Stimulated activated CD8-positive, alpha-beta memory T cell treated with anti-CD3 and anti-CD28 coated beads, Interleukin-15, amount 100 ng/mL, for 48 hours (primary cell): Measurements from ENCODE around the gene KIF5A.

ENCODE experiments used
- DNase-seq, 2 donors: peaks; one replicate each; pipeline ENCODE4 v3.0.0-alpha.2; 2020; ENCODE audit warnings: low read depth in 2 of 2

KIF5A gene

DNA sequence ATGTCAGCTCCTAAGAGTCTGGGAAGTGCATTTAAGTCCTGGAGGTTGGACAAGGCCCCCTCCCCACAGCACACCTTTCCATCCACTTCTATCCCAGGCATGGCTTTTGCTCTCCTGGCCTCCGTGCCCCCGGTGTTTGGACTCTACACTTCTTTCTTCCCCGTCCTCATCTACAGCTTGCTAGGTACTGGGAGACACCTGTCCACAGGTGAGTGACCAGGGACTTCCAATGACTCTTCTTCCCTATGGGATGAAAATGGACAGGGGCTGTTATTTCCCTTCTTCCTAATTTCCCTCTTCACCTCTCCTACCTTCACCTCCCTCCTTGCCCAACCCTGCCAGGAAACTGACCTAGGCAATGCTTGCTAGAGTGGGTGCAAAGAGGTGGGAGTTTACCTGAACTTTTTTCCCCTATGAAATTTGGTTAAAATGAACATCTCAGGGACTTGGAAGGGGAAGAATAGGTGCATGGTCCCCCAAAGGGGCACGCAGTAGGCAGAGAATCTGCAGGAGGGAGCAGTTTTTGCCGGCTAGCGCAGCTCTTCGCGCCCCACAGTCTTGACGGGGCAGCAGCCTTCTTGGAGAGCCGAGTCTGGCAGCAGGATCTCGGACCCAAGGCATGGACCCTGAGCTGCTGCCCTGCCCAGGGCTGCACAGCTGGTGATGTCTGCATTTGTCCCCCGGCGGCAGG lies 70.5 kb downstream of the KIF5A start:
- no peak for DNase-seq

DNA sequence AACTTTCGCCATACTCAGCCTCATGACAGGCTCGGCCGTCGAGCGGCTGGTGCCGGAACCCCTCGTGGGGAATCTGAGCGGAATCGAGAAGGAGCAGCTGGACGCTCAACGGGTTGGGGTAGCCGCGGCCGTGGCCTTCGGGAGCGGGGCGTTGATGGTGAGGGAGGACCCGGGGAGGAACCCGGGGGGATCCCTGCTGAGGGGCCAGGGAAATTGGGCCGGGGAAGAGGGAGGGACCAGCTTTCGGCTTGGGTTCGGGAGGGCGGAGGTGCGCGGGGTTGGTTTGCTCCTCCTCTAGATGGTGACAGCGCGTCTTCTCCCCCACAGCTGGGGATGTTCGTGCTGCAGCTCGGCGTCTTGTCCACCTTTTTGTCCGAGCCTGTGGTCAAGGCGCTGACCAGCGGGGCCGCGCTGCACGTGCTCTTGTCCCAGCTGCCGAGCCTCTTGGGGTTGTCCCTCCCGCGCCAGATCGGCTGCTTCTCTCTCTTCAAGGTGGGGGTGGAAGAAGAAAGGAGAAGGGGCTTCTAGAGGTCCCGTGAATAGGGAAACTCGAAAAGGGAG lies 71.2 kb downstream of the KIF5A start:
- DNase-seq, result no peak

DNA sequence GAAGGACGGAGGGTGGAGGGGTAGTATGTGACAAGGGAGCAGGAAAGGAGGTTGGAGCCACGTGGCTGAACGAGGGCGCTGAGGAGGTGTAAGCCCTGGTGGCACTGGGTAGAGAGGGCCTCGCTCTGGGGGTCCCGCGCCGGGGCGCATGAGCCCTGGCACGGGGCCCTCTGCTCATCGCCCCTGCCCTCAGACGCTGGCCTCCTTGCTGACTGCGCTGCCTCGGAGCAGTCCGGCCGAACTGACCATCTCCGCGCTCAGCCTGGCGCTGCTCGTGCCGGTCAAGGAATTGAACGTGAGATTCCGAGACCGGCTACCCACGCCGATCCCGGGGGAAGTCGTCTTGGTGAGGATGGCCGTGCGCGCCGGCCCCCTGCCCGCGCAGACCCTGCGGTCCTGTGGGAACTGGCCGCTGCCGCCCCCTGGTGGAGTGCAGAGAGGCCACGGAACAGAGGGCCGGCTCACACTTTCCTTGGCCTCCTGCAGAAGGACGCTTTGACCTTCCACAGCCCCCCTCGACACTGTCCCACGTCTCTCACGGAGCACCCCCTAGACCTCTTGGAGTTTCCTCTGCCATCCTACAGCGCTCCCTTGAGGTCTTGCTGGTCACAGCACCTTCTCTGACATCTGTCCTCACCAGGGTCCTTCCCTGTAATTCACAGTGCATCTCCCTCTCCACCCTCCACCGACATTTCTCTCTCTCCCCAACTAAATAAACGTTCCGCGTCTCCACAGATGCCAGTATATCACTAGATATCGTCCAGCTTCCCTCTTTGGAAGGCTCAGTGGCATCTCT lies 71.9 kb downstream of the KIF5A start:
- DNase-seq, result no peak

DNA sequence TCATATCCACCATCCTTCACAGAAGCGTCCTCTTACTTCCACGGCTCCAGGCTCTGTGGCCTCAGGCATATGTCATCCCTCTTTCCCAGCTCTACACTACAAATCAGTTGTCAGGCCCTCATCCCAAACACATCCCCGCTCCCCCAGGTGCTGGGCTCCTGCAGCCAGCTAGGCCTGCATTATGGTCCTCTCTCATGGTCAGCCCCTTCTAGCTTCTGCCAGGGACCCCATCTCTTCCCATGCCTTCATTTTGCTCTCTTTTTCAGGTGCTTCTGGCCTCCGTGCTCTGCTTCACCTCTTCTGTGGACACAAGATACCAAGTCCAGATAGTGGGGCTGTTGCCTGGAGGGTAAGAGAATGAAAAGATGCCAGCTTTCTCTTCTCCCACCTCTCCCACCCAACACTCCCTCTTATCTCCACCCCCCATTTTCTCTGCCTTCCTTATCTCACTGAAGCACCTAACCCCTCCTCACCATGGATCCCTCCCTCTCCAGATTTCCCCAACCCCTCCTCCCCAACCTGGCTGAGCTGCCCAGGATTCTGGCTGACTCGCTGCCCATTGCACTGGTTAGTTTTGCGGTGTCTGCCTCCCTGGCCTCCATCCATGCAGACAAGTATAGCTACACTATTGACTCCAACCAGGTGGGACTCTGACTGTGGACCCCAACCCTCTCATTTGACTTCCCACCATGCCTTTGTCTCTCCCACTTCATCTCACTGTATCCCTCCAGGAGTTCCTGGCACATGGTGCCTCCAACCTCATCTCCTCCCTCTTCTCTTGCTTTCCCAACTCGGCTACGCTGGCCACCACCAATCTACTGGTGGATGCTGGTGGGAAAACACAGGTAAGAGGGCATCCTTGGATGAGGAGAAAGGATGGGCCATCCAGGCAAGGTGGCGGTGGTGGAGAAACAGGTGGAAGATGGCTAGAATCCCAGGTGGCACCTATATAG lies 72.7 kb downstream of the KIF5A start:
- no peak for DNase-seq

DNA sequence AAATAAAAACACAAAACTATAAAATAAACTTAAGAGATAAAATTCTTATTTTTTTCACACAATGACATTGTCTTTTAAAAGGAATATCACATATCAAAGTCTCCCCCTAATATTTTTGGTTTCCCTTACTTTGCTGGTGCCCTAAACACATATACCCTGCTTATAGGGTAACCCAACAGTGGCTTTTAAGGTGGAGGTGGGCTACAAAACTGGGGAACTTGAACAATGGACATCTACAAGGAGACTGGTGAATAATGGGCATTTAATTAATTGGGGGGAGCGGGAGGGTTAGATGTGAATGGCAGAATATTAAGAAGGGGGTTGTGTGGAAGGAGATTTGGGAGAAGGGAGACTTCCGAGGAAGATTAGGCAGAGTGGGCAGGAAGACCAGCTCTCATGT lies 73.5 kb downstream of the KIF5A start:
- no peak for DNase-seq

DNA sequence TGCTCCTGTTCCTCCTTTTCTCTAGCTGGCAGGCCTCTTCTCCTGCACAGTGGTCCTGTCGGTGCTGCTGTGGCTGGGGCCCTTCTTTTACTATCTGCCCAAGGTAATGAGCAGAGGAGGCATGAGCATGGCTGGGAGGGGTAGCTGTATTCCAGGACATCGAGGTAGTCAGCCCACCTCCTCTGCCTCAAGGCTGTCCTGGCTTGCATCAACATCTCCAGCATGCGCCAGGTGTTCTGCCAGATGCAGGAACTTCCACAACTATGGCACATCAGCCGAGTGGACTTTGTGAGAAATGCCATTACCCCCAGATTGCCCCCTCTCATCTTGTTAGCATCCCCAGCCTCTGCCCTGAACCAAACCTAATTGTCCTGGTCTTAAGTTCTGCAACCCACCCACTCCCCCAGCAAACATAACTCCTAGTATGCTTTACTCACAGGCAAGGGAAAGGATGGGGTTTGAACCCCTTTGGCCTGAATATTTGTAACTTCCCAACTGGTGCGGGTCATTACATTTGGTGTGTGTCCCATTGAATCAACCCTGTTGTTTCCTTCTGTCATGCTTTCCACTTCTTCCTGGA lies 74.1 kb downstream of the KIF5A start:
- no peak for DNase-seq

DNA sequence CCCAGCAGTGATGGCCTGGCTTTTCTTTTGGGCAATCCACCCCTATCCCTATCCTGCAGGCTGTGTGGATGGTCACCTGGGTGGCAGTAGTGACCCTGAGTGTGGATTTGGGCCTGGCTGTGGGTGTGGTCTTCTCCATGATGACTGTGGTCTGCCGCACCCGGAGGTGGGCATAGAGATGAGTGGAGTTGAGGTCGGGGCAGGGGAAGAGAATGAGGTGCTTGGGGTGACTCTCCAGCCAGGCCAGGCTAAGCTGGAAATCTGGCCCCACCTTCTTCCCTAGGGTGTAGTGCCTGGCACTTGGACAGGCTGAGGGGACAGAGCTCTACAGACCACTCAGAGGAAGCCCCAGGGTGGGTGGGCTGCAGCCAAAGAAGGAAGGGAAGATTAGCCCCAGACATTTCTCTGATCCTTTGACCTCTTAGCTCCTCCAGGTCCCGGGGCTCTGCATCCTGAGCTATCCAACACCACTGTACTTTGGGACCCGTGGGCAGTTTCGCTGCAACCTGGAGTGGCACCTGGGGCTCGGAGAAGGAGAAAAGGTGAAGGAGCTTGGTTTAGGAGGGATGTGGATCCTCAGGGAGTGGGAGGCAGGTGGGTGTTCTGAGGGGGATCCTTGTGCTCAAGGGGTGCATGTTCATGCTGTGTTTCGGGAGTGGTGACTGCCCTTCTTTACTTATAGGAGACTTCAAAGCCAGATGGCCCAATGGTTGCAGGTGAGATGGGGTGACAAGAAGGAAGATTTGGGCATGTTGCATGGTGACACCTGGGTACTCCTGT lies 74.8 kb downstream of the KIF5A start:
- DNase-seq, result no peak

DNA sequence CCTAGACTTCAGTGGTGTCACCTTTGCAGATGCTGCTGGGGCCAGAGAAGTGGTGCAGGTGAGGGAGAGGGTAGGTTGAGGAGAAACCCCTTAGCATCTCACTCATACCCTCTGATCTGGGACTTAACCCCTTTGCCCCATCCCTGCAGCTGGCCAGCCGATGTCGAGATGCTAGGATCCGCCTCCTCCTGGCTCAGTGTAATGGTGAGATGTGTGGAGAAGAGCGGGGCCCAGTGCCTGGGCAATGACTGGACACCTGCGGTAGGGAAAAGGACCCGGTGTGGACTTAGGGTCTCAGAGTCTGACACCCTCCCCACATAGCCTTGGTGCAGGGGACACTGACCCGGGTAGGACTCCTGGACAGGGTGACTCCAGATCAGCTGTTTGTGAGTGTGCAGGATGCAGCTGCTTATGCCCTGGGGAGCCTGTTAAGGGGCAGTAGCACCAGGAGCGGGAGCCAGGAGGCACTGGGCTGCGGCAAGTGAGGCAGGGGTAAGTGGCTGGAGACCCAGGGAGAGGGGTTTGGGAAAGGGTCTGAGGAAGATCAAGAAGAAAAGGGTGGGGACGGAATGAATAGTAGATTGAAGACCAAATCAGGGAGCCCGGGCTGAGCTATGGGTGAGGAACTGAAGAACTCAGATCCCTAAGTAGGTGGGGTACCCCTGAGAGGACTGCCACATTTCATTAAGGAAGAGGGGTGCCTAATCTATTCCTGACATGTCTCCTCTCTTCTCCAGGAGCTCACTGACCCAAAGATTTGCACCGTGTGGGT lies 75.6 kb downstream of the KIF5A start:
- DNase-seq, result no peak

DNA sequence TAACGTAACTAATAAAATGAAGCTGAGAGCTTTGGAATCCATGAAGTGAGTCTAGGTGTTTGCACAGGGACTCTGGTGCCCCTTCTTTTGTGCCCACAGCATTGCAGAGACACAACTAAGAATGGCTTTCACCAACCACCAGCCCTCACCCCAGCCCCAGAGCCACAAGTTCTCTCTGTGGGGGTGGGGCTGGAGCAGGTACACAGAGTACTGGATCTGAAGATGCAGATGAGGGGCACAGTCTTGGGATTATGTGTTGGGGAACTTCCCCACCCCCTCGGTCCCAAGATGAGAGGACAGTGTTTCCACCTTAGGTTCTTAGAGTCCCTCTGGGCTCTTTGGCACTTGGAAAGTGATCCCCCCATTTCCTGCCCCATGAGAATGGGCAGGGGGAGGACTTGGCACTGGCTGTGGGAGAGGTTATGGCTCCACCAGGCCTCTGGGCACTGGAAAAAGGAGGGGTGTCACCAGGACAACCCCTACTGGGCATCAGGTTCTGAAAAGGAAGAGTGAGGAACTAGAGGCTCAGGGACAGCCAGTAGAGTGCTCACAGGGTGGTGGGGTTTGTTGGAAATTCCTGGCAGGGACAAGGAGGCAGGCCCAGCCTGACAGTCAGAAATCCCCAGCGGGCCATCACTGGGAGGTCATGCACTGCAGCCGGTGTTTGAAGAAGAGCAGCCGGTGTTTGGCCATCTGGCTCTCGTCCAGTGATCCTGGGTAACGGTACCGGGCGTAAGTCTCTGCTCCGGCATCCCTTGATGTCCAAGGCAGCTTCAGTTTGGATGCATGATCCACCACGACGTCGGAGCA lies 76.5 kb downstream of the KIF5A start:
- DNase-seq, result no peak

DNA sequence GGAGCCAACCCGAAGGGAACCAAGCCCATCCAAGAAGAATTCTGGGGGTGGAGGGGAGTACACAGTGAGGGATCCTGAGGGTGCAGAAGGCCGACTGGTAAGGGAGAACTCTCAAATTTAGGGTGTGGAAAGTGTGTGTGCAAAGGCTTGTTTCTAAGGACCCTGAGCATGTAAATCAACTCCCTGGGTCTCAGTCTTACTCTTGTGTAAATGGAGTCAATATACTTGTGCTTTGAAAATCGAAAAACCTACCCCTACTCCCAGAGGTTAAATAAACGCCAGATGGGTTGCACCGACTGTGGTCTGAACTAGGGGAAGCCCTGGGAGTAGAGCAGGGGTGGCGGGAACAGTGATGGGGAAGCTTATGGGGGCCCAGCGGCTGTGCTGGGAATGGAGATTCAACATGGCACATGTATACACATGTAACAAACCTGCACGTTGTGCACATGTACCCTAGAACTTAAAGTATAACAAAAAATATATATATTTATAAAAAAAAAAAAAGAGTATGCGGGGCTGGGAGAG lies 77.1 kb downstream of the KIF5A start:
- no peak for DNase-seq

DNA sequence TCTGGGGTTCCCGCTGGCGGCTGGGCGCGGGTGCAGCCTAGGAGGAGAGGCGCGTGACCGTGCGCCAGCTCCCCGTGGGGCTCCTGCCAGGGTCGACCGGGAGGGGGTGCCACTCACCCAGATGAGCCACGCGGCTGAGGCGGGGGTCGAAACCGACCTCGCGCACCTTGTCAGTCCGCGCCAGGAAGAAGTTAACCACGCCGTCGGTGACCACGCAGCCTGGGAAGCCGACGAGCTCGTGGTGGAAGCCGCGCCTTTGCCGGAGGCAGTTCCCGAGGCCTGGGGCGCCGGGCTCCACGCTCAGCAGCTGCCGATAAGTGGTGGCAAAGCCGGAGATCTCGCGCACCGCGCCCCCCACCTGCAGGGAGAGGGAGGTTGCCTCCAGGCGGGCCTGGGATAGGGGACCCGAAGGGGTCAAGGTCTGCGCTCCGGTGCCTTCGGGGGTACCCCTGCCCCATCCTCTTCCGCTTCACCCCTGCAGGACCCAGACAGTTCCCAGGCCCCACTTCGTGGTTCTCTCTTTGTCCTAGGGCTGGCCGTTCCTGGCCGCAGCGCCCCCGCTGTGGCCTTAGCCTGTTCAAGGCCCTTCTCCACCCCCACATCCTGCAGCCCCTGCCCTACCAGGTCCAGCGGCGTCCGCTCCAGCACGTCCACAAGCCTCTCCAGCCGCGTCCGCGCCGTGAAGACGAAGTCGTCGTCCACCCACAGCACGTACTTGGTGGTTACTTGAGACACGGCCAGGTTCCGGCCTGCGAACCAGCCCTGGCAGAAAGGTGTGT lies 77.8 kb downstream of the KIF5A start:
- DNase-seq, result no peak

DNA sequence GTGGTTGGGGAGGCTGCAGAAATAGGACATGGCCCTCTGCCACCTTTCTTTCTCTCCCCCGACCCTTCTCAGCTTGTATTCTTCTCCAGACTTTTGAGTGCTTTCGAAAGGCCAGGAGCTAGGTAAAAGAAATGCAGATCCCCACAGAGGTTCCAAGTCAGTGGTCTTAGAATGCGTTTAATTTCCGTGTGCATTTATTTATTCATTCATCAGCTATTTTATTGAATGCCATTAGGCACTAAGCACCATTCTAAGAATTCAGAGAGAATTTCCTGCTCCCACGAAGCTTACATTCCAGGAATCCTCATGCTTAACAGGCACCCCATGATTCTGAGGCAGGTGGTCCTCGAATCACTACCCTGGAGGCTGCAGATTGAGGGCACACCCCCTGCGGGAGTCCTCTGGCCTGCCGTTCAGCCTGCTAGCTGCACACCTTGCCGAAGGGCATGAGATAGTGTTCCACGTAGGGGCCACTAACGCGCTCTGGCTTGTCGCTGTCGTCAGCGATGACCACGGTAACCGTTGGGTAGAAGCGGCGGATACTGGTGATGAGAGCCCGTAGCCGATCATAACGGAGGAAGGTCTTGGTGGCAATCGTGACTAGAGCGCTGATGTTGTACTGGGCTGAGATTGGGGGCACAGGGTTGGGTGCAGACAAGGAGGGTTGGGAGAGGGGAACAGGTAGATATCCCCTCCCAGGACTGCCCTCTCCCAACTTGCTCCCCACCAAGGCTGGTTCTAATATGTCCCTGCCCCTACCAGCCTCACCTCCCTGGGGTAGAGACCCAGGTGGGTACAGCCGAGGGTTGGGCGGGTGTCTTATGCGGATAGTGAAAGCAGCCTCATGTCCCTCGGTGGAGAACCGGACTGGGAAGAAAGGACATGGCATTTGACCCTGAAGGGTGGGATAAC lies 78.7 kb downstream of the KIF5A start:
- no peak for DNase-seq

DNA sequence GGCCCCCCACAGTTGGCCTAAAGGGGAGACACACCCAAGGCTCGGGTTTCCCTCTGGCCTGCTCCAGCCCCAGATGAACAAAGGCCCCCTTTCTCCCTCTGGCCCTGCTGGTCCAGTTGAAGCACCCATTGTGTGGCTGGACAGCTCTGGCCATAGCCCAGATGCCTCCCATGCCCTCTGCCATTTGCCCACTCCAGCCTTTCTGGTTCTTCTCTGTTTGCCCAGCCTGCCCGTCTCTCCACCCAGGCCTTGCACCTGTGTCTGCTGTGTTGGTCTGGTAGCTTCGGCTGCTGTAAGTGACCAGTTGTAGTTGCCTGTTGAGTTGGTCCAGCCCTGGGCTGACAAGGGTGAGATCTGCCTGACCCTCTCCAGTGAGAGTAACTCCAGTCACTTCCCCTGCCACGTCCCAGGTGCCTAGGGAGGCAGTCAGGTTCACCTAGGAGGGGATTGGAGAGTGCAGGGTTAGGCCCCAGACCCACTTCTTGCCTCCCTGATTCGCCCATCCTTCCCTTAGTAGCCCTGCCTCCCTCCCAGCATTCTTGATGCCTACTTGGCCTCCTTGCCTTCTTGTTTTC lies 80.1 kb downstream of the KIF5A start:
- no peak for DNase-seq

DNA sequence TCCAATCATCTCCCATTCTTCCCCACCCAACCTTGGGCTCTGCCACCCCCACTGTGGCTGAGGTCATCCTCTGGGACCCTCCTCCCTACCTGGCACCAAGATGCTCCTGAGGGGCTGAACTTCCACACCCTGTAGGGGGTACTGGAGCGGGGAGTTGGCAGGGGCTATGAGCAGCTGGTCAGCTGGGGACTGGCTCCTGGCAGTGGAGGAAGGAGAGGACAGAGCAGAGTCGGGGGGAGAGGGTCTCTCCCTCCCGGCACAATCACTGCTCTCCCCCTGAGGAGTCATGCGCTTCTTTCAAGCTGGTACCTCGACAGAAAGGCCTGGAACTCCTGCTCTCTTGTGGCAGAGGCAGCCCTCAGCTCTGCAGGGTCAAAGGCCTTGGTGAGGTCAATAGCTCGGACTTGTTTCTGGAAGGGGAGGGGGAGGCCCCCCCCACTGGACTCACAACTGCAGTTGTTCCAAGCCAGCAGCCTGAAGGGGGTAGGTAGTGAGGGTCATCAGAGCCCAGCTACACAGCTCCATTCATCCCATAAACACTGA lies 81.1 kb downstream of the KIF5A start:
- DNase-seq, result no peak

DNA sequence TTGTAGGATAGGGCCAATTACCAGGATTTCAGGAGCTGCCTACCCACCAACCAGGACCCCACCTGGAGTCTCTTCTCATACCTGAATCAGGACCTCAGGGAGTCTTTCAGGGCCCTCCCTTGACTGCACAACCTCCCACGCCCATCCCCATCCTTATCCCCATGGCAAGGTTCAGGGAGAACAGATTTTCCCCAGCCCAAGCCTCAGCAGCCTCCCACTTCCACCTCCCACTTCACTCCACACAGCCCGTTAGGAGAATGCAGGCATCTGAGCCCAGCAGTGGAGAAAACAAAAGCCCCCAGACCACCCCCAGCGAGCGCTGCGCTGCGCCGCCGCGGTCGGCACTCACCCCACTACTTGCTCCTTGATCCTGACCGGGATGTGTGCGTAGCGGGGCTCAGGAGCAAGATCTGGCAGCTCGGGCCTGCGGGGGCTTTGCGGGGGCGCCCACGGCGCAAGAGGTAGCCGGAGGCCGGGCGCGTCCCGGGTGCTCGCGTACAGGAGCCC lies 81.8 kb downstream of the KIF5A start:
- DNase-seq, result no peak
